Spleen (tissue), 7 donors: Measurements from ENCODE around the gene LRTM2.

Experiments
- POLR2AphosphoS5 ChIP-seq, 3 donors: sonication (generic); formaldehyde crosslinking; IDR thresholded peaks; one replicate each; pipeline ENCODE4 v1.5.1; 2017; ENCODE audit warnings: antibody characterized with exemption in 3 of 3
- TF ChIP-seq, protein P1 (sequence below), 11 experiments: fragments of 200-600 bp in 7 of 11; fragments of 450-650 bp in 4 of 11; sonication (generic) in 4 of 11; IDR thresholded peaks in 8 of 11; conservative IDR thresholded peaks in 3 of 11; 1 replicate in 7 of 11; 2 replicates in 4 of 11; pipeline versions ENCODE4 v1.4.0 to v1.8.0; 2016 to 2021; ENCODE audit warnings: antibody characterized with exemption in 11 of 11, inconsistent platforms in 4 of 11, mild to moderate bottlenecking in 1 of 11
- donor health status: DM: no; HTN: no; CAD: no; lungs with moderate emphysema.
- donor health status: DM: no; HTN: no; CAD: no.
- donor health status: DM: no; HTN: no; CAD: no.

DNA sequence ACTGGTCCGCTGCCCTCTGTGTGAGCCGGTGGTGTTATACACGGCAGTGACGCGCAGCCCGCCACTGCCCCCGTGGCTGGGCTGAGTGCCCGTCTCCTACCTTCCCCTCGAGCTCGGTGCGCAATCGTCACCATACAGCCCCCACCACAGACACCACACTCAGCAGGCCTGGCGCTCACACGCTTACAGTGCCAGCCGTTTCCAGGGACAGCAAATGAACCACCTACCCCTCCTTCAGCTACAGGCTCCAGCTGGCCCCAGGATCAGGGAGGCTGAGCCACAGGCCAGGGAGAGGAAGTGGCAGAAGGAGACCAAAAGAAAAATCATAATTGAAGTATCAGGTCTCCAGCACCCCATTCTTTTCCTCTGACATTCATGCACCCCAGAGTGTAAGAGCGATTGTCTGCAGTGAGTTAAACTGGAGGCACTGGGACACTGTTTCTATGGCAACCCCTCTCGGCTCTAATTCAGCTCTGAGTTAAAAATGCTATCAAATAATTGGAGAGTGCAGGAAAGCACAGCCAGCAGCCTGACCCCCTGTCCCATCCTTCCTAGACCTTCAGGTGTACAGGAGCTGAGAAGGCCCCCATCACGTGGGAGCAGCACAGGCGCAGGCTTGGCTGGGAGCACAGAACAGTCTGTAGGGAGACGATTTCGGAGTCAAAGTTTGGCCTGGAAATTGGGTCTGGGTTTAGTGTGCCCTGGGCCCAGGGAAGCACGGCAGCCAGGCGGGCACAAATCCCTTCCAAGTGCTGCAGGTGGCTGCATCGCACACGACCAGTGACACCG, 18.0 kb downstream of the LRTM2 start:
- TF ChIP-seq, protein P1, sequence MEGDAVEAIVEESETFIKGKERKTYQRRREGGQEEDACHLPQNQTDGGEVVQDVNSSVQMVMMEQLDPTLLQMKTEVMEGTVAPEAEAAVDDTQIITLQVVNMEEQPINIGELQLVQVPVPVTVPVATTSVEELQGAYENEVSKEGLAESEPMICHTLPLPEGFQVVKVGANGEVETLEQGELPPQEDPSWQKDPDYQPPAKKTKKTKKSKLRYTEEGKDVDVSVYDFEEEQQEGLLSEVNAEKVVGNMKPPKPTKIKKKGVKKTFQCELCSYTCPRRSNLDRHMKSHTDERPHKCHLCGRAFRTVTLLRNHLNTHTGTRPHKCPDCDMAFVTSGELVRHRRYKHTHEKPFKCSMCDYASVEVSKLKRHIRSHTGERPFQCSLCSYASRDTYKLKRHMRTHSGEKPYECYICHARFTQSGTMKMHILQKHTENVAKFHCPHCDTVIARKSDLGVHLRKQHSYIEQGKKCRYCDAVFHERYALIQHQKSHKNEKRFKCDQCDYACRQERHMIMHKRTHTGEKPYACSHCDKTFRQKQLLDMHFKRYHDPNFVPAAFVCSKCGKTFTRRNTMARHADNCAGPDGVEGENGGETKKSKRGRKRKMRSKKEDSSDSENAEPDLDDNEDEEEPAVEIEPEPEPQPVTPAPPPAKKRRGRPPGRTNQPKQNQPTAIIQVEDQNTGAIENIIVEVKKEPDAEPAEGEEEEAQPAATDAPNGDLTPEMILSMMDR (IDR thresholded peaks at IDR 0.05 in 8 of 11, conservative IDR thresholded peaks at IDR 0.05 in 3 of 11), result no peak
- no peak for TF ChIP-seq POLR2AphosphoS5 (IDR thresholded peaks at IDR 0.05)
